K562 (cell line): ENCODE data around the gene SLC6A6.

Experiments
- BRF1 ChIP-seq: IDR thresholded peaks from 3 replicates; pipeline ENCODE4 v1.6.1; 2011; ENCODE audit warnings: borderline replicate concordance, mild to moderate bottlenecking; ENCODE audit not compliant: insufficient read length; ENCODE audit errors: extremely low read depth
- ESRRA ChIP-seq: fragments of 450-650 bp; IDR thresholded peaks from 2 replicates; pipeline ENCODE4 v1.6.1; 2014; ENCODE audit warnings: low read depth, mild to moderate bottlenecking, moderate library complexity, borderline replicate concordance
- HEY1 ChIP-seq: fragments of 250-450 bp; sonication (Bioruptor Pico); IDR thresholded peaks from 2 replicates; pipeline ENCODE4 v1.5.0; 2020; ENCODE audit warnings: mild to moderate bottlenecking, moderate library complexity, borderline replicate concordance
- NBN ChIP-seq: fragments of 450-650 bp; IDR thresholded peaks from 2 replicates; pipeline ENCODE4 v1.6.1; 2016; ENCODE audit warnings: low read depth, mild to moderate bottlenecking
- SMC3 ChIP-seq: conservative IDR thresholded peaks from 2 replicates; pipeline ENCODE4 v1.6.1; 2011; ENCODE audit warnings: low read depth, low read length, improper control_type of control experiment; ENCODE audit not compliant: insufficient read depth
- TF ChIP-seq, protein P1 (sequence below): sonication (generic); formaldehyde crosslinking; IDR thresholded peaks from 2 replicates; pipeline ENCODE4 v1.5.0; 2020; ENCODE audit warnings: missing genetic modification reagents

DNA sequence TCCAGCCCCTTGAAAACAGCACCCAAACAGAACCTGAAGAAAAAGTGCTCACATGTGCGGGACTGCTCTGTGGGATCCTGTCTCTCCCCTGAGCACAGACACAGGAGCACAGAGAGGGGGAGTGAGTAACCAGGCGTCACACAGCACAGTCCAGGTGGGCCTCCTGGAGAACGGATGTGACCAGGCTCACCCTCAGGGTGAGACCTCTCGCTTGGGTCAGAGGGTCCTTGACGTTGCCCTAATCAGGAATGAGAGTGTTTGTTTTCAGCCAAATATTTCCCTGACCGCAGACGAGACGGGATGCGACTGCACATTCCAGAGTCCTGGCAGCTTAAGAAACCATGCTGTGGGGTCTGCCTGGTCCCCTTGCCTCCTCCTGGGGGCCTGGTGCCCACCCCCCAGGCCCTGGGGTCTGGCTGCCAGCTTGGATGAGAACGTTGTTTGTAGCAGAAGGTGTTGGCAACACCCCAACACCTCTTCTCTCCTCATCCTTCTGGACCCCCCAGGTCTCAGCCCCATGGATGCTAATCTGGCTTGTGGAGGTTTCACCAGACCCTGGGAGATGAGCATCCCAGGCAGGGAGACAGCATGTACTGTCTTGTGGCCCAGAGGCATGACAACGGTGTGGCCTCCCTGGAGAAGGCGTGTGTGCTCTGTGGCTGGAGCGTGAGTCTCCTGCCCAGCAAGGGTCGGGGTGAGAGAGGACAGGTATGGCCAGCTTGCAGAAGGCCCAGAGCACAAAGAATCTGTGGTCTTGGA is 42.1 kb upstream of the SLC6A6 start:
- TF ChIP-seq ESRRA (no peak), SMC3 (no peak), NBN (no peak), BRF1 (no peak), HEY1 (no peak)
- TF ChIP-seq, protein P1, sequence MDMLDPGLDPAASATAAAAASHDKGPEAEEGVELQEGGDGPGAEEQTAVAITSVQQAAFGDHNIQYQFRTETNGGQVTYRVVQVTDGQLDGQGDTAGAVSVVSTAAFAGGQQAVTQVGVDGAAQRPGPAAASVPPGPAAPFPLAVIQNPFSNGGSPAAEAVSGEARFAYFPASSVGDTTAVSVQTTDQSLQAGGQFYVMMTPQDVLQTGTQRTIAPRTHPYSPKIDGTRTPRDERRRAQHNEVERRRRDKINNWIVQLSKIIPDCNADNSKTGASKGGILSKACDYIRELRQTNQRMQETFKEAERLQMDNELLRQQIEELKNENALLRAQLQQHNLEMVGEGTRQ, result no peak
